ENCODE measurements around the gene PATZ1.

DNA sequence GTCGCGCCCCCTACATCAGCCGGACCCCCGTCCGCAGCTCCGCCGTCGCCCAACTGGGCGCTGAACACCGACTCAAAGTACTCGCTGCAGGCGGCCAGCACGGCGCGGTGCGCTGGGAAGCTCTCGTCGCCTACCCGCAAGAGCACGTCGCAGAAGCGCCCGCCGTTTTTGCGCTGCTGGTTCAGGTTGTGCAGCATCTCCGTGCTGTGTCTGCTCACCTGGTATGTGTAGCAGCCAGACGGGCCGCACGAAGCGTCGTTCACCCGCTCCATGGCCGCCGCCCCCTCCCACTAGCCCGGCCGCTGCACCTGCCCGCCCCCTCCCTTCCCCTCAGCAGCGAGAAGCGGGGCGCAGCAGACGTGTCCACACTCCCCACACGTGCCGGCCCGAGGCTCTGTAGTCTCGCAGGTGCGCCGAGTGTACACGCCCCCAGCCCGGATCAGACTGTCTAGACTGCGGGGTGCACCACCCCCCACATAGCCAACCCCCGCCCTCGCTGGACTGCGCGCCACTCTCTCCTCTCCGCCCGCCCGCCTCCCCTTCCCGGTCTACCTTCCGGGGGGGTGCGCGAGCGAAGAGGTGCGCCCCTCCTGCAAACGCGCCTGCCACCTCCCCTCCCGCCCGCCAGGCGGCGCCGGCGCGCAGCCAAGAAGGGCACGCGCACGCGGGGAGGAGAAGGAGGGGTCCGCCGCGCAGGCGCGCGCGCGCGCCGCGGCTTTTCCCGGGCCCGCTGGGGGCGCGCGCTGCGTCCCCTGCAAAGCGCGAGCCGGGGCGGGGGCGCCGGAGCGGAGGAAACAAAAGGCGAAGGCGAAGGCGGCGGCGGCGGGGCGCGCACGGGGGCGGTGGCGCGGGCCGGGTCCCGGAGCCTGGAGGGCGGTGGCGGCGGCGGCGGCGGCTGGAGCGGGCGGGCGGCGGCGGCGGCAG is 553 bp downstream of the PATZ1 start:
- TF ChIP-seq, protein P1, sequence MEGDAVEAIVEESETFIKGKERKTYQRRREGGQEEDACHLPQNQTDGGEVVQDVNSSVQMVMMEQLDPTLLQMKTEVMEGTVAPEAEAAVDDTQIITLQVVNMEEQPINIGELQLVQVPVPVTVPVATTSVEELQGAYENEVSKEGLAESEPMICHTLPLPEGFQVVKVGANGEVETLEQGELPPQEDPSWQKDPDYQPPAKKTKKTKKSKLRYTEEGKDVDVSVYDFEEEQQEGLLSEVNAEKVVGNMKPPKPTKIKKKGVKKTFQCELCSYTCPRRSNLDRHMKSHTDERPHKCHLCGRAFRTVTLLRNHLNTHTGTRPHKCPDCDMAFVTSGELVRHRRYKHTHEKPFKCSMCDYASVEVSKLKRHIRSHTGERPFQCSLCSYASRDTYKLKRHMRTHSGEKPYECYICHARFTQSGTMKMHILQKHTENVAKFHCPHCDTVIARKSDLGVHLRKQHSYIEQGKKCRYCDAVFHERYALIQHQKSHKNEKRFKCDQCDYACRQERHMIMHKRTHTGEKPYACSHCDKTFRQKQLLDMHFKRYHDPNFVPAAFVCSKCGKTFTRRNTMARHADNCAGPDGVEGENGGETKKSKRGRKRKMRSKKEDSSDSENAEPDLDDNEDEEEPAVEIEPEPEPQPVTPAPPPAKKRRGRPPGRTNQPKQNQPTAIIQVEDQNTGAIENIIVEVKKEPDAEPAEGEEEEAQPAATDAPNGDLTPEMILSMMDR (IDR thresholded peaks at IDR 0.05; ENCODE audit: poor library complexity) = peak; percentile 94
- TF ChIP-seq EZH2 (IDR thresholded peaks at IDR 0.05; ENCODE audit: borderline replicate concordance) (no peak), EZH2phosphoT487 (IDR thresholded peaks at IDR 0.05; ENCODE audit: low read depth, severe bottlenecking, unreplicated experiment) (no peak)
